Adrenal gland (tissue), 5 donors: ENCODE results near the gene KIAA0753.

Experiments used
- CTCF ChIP-seq, 6 experiments: fragments of 450-650 bp in 4 of 6; fragments of 200-600 bp in 2 of 6; sonication (generic) in 1 of 6; IDR thresholded peaks; 1 replicate in 5 of 6; 2 replicates in 1 of 6; pipeline versions ENCODE4 v1.5.1 to v1.8.0; 2016 to 2021; ENCODE audit warnings: antibody characterized with exemption in 6 of 6, mild to moderate bottlenecking in 2 of 6, moderate library complexity in 1 of 6
- POLR2A ChIP-seq, 2 donors: fragments of 450-650 bp; IDR thresholded peaks; one replicate each; pipeline ENCODE4 v1.6.1; 2017; ENCODE audit warnings: antibody characterized with exemption in 2 of 2, mild to moderate bottlenecking in 2 of 2, moderate library complexity in 1 of 2
- donor health status: DM: no; HTN: no; CAD: no.

DNA sequence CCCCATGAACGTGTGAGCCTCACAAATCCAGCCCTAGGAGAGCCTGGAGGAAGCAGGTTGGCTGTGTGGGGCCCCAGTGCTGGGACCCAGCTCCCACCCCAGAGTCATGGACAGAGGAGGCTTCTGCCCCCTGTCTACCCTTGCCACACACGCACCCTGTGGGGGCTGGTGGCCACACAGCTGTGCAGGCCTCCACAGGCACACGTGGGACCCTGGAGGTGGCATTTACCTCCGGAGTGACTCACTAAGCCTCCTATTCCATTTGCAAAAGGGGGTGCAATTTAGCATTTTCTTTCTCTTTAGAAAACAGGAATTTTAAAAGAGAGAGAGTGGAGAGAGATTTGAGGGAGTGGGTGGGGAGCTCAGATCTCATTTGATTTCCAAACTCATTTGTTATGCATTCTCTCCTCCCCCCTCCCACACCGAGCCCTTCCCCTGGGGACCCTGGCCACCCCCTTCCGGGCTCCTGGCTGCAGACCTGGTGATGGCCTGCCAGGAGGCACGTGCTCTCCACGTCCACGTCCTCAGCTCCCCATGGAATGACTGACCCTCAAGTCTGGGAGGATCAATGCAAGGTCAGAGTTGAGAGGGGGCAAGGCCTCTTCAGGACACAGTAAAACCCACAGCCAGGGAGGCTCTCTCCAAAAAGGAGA, 91.0 kb downstream of the KIAA0753 start:
- TF ChIP-seq CTCF (IDR thresholded peaks at IDR 0.05) = no peak
- TF ChIP-seq POLR2A (IDR thresholded peaks at IDR 0.05) = no peak
